Calu3 (cell line): Measurements from ENCODE around the gene RTL10. TPM values are rescaled to one million over a fixed set of nuclear protein-coding genes. Genes with fewer than 3 reads are reported as not detected.

Experiments
- BruUV-seq: library from RNA; stranded (reverse); fragments of 400-500 nt; replicated peaks from 2 replicates; lab custom pipeline; 2021; lab: Mats Ljungman, UMichigan
- CTCF ChIA-PET: fragments of 300-600 bp; sonication (Branson Sonifier 250); formaldehyde crosslinking; loops from one replicate; lab custom pipeline; 2022; ENCODE audit warnings: antibody characterized with exemption; lab: Charles Lee
- DNase-seq: peaks from one replicate; pipeline ENCODE4 v3.0.0; 2022
- H3K27ac Mint-ChIP-seq: one replicate; pipeline ENCODE4 v1.8.0; 2022; ENCODE audit warnings: mixed read lengths; ENCODE audit not compliant: unreplicated experiment
- H3K27me3 Mint-ChIP-seq: one replicate; pipeline ENCODE4 v1.8.0; 2022; ENCODE audit warnings: mixed read lengths; ENCODE audit not compliant: unreplicated experiment
- H3K36me3 Mint-ChIP-seq: one replicate; pipeline ENCODE4 v1.8.0; 2022; ENCODE audit warnings: mild to moderate bottlenecking, moderate library complexity, mixed read lengths; ENCODE audit not compliant: insufficient read depth, unreplicated experiment
- H3K4me1 Mint-ChIP-seq: one replicate; pipeline ENCODE4 v1.8.0; 2022; ENCODE audit warnings: mild to moderate bottlenecking, low read depth, mixed read lengths; ENCODE audit not compliant: unreplicated experiment
- H3K4me3 Mint-ChIP-seq: one replicate; pipeline ENCODE4 v1.8.0; 2022; ENCODE audit warnings: mild to moderate bottlenecking, low read depth, moderate library complexity, mixed read lengths; ENCODE audit not compliant: unreplicated experiment
- H3K9me3 Mint-ChIP-seq: one replicate; pipeline ENCODE4 v1.8.0; 2022; ENCODE audit warnings: low read depth, mixed read lengths; ENCODE audit not compliant: unreplicated experiment
- intact Hi-C: fragments of 100-400 bp; cut with micrococcal nuclease; formaldehyde crosslinking; loops from one replicate; pipeline ENCODE4 v1.10.0; 2022; ENCODE audit not compliant: unreplicated experiment
- total RNA-seq: library from RNA; stranded (reverse); gene quantifications from 2 replicates; pipeline ENCODE4 v1.2.3, GENCODE V29; 2022
- TF ChIP-seq, protein P1 (sequence below): fragments of 200-600 bp; IDR thresholded peaks from one replicate; pipeline ENCODE4 v1.8.0; 2022; ENCODE audit warnings: antibody characterized with exemption; ENCODE audit not compliant: unreplicated experiment

RTL10 gene
- total RNA-seq, 1 experiment from 2014 or later, result 26.2 TPM

DNA sequence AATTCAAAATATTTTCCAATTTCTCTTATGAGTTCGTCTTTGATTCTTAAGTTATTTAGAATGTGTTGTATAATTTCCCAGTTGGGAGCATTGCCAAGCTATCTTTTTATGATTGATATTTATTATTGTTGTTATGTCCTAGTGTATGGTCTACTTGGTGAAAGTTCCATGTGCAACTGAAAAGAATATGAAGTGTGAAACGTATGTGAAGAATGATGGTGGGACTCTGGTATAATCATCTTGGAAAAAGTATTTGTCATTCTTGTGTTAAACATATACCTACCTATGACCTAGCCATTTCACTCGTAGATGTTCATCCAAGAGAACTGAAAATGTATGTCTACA lies 12.0 kb upstream of the RTL10 start:
- Mint-ChIP-seq H3K9me3 (no peaks in the 10 kb centered on the region), H3K4me3 (no peak overlapping the region), H3K27me3 (no peaks in the 10 kb centered on the region), H3K27ac (no peak overlapping the region), H3K36me3 (no peaks in the 10 kb centered on the region), H3K4me1 (no peaks in the 10 kb centered on the region)
- intact Hi-C loops, result no loop called here
- CTCF ChIA-PET, result no interaction called here
- no peak for DNase-seq
- TF ChIP-seq, protein P1, sequence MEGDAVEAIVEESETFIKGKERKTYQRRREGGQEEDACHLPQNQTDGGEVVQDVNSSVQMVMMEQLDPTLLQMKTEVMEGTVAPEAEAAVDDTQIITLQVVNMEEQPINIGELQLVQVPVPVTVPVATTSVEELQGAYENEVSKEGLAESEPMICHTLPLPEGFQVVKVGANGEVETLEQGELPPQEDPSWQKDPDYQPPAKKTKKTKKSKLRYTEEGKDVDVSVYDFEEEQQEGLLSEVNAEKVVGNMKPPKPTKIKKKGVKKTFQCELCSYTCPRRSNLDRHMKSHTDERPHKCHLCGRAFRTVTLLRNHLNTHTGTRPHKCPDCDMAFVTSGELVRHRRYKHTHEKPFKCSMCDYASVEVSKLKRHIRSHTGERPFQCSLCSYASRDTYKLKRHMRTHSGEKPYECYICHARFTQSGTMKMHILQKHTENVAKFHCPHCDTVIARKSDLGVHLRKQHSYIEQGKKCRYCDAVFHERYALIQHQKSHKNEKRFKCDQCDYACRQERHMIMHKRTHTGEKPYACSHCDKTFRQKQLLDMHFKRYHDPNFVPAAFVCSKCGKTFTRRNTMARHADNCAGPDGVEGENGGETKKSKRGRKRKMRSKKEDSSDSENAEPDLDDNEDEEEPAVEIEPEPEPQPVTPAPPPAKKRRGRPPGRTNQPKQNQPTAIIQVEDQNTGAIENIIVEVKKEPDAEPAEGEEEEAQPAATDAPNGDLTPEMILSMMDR, result no peak
- no TSS peak for BruUV-seq

DNA sequence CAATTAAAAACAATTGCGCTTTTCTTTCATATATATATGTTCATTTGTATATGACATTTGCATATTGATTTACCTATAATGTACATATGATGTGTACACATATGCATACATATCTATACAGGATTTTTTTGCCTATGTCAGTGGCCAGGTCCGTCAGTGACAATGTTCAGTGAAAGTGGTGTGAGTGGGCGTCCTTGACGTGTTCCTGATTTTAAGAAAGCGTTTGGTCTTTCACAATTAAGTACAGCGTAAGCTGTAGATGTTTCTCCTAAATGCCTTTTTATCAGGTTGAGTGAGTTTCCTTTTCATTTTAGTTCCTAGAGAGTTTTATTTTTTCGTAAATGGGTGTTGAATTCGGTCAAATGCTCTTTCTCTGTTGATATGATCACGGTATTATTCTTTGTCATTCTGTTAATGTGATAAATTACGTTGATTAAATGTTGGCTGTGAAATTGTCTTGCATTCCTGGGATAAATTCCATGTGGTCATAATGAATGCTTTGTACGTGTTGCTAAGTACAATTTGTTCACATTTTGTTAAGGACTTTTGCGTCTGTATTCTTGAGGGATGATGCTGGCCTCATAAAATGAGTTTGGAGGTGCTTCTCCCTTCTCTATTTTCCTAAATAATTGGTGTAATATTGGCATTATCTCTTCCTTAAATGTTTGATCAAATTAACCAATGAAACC lies 10.6 kb upstream of the RTL10 start:
- no peak for DNase-seq
- Mint-ChIP-seq H3K4me3 (no peak overlapping the region), H3K4me1 (no peaks in the 10 kb centered on the region), H3K27me3 (no peaks in the 10 kb centered on the region), H3K36me3 (no peaks in the 10 kb centered on the region), H3K9me3 (no peaks in the 10 kb centered on the region), H3K27ac (no peak overlapping the region)
- TF ChIP-seq, protein P1, result no peak
- CTCF ChIA-PET, result no interaction called here
- intact Hi-C loops, result no loop called here
- BruUV-seq, result no TSS peak

DNA sequence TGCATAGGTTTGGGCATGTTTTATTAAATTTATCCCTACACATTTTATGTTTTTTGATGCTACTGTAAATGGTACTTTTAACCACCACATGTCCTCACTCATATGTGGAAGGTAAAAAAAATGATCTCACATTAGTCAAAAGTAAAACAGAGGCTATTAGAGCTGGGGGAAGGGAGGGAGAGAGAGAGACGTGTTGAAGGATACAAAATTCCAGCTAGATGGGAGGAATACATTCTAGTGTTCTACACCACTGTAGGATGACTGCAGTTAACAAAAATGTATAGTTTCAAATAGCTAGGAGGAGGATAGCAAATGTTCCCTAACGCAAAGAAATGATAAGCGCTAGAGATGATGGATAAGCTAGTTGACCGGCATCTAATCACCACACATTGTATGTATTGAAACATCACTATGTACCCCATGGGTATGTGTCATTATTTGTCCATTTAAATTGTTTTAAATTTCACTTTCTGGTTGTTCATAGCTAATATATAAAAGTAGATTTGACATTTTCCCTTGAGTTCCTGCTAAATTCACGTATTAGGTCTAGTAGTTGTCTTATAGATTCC lies 9.9 kb upstream of the RTL10 start:
- no peak for DNase-seq
- Mint-ChIP-seq H3K36me3 (no peaks in the 10 kb centered on the region), H3K9me3 (no peaks in the 10 kb centered on the region), H3K4me1 (no peaks in the 10 kb centered on the region), H3K27me3 (no peaks in the 10 kb centered on the region), H3K4me3 (no peak overlapping the region), H3K27ac (no peak overlapping the region)
- BruUV-seq, result no TSS peak
- intact Hi-C loops, result no loop called here
- CTCF ChIA-PET, result no interaction called here
- TF ChIP-seq, protein P1, result no peak

DNA sequence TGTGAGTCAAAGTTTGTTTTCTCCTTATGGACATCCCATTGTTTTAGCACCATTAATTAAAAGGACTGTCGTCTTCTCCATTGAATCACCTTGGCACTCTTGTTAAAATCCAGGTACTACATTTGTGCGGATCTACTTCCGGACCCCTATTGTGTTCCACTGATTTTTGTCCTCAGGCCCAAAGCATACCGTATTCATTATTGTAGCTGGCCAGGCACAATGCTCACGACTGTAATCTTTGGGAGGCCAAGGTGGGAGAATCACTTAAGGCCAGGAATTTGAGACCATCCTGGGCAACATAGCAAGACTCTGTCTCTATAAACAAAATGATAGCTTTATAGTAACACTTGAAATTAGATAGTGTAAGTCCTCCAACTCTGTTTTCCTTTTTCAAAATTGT lies 8.9 kb upstream of the RTL10 start:
- intact Hi-C loops, result no loop called here

More for the DNA sequence above, 8.9 kb upstream of the RTL10 start:
- H3K36me3 Mint-ChIP-seq, result no peaks in the 10 kb centered on the region
- BruUV-seq, result no TSS peak
- no peak overlapping the region for H3K27ac Mint-ChIP-seq
- TF ChIP-seq, protein P1, result no peak
- H3K4me1 Mint-ChIP-seq, result no peaks in the 10 kb centered on the region
- no peak overlapping the region for H3K4me3 Mint-ChIP-seq
- H3K27me3 Mint-ChIP-seq, result no peaks in the 10 kb centered on the region
- H3K9me3 Mint-ChIP-seq, result no peaks in the 10 kb centered on the region
- DNase-seq, result no peak
- CTCF ChIA-PET, result no interaction called here
